ENCODE data around the gene FRMD3. TPM values are rescaled to one million over a fixed set of nuclear protein-coding genes. Genes with fewer than 3 reads are reported as not detected.

The FRMD3 gene
- total RNA-seq, 2 experiments from 2014 or later = 0.52 to 0.80 TPM

GRCh38 chr9:83445703-83446265 lies 92.4 kb downstream of the FRMD3 start:
- no peaks in the 10 kb centered on the region for H3K36me3 Mint-ChIP-seq
- H3K27ac Mint-ChIP-seq = no peak overlapping the region
- no peaks in the 10 kb centered on the region for H3K4me1 Mint-ChIP-seq
- no peaks in the 10 kb centered on the region for H3K9me3 Mint-ChIP-seq
- no peak for DNase-seq
- H3K4me3 Mint-ChIP-seq = no peak overlapping the region
- no peaks in the 10 kb centered on the region for H3K27me3 Mint-ChIP-seq

- Mint-ChIP-seq H3K4me3 (no peak overlapping the region), H3K9me3 (no peaks in the 10 kb centered on the region), H3K27ac (no peak overlapping the region), H3K36me3 (no peaks in the 10 kb centered on the region), H3K27me3 (no peaks in the 10 kb centered on the region), H3K4me1 (no peaks in the 10 kb centered on the region)
- no peak for DNase-seq
Observed at GRCh38 chr9:83444110-83444509, 94.1 kb downstream of the FRMD3 start.

- no peak for DNase-seq
- H3K4me1 Mint-ChIP-seq = no peaks in the 10 kb centered on the region
- no peak overlapping the region for H3K27ac Mint-ChIP-seq
- no peaks in the 10 kb centered on the region for H3K9me3 Mint-ChIP-seq
- H3K36me3 Mint-ChIP-seq = no peaks in the 10 kb centered on the region
- no peaks in the 10 kb centered on the region for H3K27me3 Mint-ChIP-seq
- H3K4me3 Mint-ChIP-seq = no peak overlapping the region
Observed at GRCh38 chr9:83441390-83441789, 96.8 kb downstream of the FRMD3 start.

GRCh38 chr9:83440641-83441040 lies 97.6 kb downstream of the FRMD3 start:
- Mint-ChIP-seq H3K27me3 (no peaks in the 10 kb centered on the region), H3K4me1 (no peaks in the 10 kb centered on the region), H3K27ac (no peak overlapping the region), H3K36me3 (no peaks in the 10 kb centered on the region), H3K4me3 (no peak overlapping the region), H3K9me3 (no peaks in the 10 kb centered on the region)
- no peak for DNase-seq

GRCh38 chr9:83435301-83435700 lies 102.9 kb downstream of the FRMD3 start:
- Mint-ChIP-seq H3K27me3 (no peaks in the 10 kb centered on the region), H3K4me3 (no peak overlapping the region), H3K9me3 (no peaks in the 10 kb centered on the region), H3K4me1 (no peaks in the 10 kb centered on the region), H3K27ac (no peak overlapping the region), H3K36me3 (no peaks in the 10 kb centered on the region)
- no peak for DNase-seq

- no peak overlapping the region for H3K27ac Mint-ChIP-seq
- H3K4me1 Mint-ChIP-seq = no peaks in the 10 kb centered on the region
- no peaks in the 10 kb centered on the region for H3K27me3 Mint-ChIP-seq
- no peak for DNase-seq
- H3K36me3 Mint-ChIP-seq = no peaks in the 10 kb centered on the region
- no peaks in the 10 kb centered on the region for H3K9me3 Mint-ChIP-seq
- no peak overlapping the region for H3K4me3 Mint-ChIP-seq
Observed at GRCh38 chr9:83434254-83434653, 103.9 kb downstream of the FRMD3 start.

- Mint-ChIP-seq H3K36me3 (no peaks in the 10 kb centered on the region), H3K4me1 (no peaks in the 10 kb centered on the region)
- DNase-seq = no peak
Observed at GRCh38 chr9:83433846-83434245, 104.4 kb downstream of the FRMD3 start.

GRCh38 chr9:83432877-83433550 lies 105.2 kb downstream of the FRMD3 start:
- H3K27ac Mint-ChIP-seq = no peak overlapping the region
- H3K4me1 Mint-ChIP-seq = no peaks in the 10 kb centered on the region
- H3K9me3 Mint-ChIP-seq = no peaks in the 10 kb centered on the region
- no peaks in the 10 kb centered on the region for H3K36me3 Mint-ChIP-seq
- H3K4me3 Mint-ChIP-seq = no peak overlapping the region
- no peaks in the 10 kb centered on the region for H3K27me3 Mint-ChIP-seq
- no peak for DNase-seq

More at GRCh38 chr9:83433846-83434245, 104.4 kb downstream of the FRMD3 start:
- no peak overlapping the region for H3K27ac Mint-ChIP-seq
- no peaks in the 10 kb centered on the region for H3K9me3 Mint-ChIP-seq
- H3K27me3 Mint-ChIP-seq = no peaks in the 10 kb centered on the region
- H3K4me3 Mint-ChIP-seq = no peak overlapping the region

GRCh38 chr9:83432104-83432627 lies 106.0 kb downstream of the FRMD3 start:
- Mint-ChIP-seq H3K4me3 (no peak overlapping the region), H3K36me3 (no peaks in the 10 kb centered on the region), H3K27me3 (no peaks in the 10 kb centered on the region), H3K4me1 (no peaks in the 10 kb centered on the region), H3K9me3 (no peaks in the 10 kb centered on the region), H3K27ac (no peak overlapping the region)
- DNase-seq = no peak

GRCh38 chr9:83431101-83432060 lies 106.8 kb downstream of the FRMD3 start:
- H3K36me3 Mint-ChIP-seq = no peaks in the 10 kb centered on the region
- H3K27ac Mint-ChIP-seq = no peak overlapping the region
- no peaks in the 10 kb centered on the region for H3K27me3 Mint-ChIP-seq
- H3K9me3 Mint-ChIP-seq = no peaks in the 10 kb centered on the region
- no peak overlapping the region for H3K4me3 Mint-ChIP-seq
- no peak for DNase-seq
- H3K4me1 Mint-ChIP-seq = no peaks in the 10 kb centered on the region

- Mint-ChIP-seq H3K27ac (no peak overlapping the region), H3K4me3 (no peak overlapping the region), H3K27me3 (no peaks in the 10 kb centered on the region), H3K9me3 (no peaks in the 10 kb centered on the region), H3K36me3 (no peaks in the 10 kb centered on the region), H3K4me1 (no peaks in the 10 kb centered on the region)
- DNase-seq = no peak
Observed at GRCh38 chr9:83430681-83431080, 107.5 kb downstream of the FRMD3 start.

- no peaks in the 10 kb centered on the region for H3K4me1 Mint-ChIP-seq
- DNase-seq = no peak
- no peak overlapping the region for H3K27ac Mint-ChIP-seq
- H3K9me3 Mint-ChIP-seq = no peaks in the 10 kb centered on the region
- H3K27me3 Mint-ChIP-seq = no peaks in the 10 kb centered on the region
- H3K36me3 Mint-ChIP-seq = no peaks in the 10 kb centered on the region
- no peak overlapping the region for H3K4me3 Mint-ChIP-seq
Observed at GRCh38 chr9:83429229-83429628, 109.0 kb downstream of the FRMD3 start.

GRCh38 chr9:83425240-83425639 lies 113.0 kb downstream of the FRMD3 start:
- no peaks in the 10 kb centered on the region for H3K4me1 Mint-ChIP-seq
- no peaks in the 10 kb centered on the region for H3K9me3 Mint-ChIP-seq
- no peak overlapping the region for H3K4me3 Mint-ChIP-seq
- no peak for DNase-seq
- H3K27me3 Mint-ChIP-seq = no peaks in the 10 kb centered on the region
- no peak overlapping the region for H3K27ac Mint-ChIP-seq
- no peaks in the 10 kb centered on the region for H3K36me3 Mint-ChIP-seq

- Mint-ChIP-seq H3K4me1 (no peaks in the 10 kb centered on the region), H3K27ac (no peak overlapping the region), H3K27me3 (no peaks in the 10 kb centered on the region), H3K4me3 (no peak overlapping the region), H3K36me3 (no peaks in the 10 kb centered on the region), H3K9me3 (no peaks in the 10 kb centered on the region)
- no peak for DNase-seq
Observed at GRCh38 chr9:83424831-83425230, 113.4 kb downstream of the FRMD3 start.

All from activated naive CD8-positive, alpha-beta T cell treated with anti-CD3 and anti-CD28 coated beads for 36 hours (primary cell).